GM19351 (cell line): Measurements from ENCODE around the gene NUDT8.
A peak's percentile ranks its signal among the peaks of the same experiment; 100 is the strongest.
"Not testable (repeated sequence)": the region's sequence is repeated elsewhere in the genome, so short reads cannot be mapped to it uniquely, and the experiment has no call there.

Source experiments
- ATAC-seq: cut with Tn5 transposase; IDR thresholded peaks from one replicate; pipeline ENCODE4 v1.9.1; 2021; ENCODE audit warnings: mild to moderate bottlenecking, moderate library complexity; ENCODE audit not compliant: unreplicated experiment

Gene NUDT8

DNA sequence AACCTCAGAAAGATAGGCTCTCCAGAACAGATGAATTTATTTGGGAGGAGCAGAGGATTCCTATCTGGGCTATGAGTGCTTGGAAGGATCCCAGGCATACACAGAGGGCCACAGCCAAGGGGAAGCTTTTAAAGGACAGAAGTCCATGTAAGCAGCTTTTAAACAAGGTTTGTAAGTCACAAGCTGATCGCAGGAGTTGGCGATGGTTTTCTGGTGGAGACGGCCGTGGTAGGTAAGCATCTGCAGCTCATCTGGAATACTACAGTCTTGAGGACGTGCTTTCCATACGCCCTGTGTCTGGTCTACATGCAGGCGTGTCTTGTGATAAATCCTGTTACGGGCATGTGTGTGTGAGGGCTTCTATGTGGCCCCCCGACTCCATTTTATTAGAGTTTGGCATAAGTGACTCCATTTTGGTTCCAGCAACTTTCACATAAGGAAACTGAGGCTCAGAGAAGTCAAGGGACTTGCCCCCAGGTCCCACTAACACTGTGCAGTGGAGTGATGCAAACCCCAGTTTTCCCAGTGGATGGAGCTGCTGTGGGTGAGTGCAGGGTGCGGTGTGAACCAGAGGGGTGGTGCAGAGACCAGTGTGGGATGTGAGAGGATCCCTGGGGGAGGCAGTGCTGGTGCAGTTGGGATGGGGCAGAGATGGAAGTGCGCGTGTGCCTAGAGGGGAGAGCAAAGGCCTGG is 32.6 kb upstream of the NUDT8 start:
- no peak for ATAC-seq

DNA sequence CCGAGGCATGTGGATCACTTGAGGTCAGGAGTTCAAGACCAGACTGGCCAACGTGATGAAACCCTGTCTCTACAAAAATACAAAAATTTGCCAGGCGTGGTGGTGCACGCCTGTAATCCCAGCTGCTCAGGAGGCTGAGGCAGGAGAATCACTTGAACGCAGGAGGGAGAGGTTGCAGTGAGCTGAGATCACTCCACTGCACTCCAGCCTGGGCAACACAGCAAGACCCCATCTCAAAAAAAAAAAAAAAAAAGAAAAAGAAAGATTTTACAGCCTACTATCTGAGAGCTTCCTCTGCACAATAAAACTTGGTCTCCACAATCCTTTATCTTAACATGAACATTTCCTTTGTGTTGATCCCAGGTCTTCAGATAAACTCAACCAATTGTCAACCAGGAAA is 31.0 kb upstream of the NUDT8 start:
- not testable (repeated sequence) for ATAC-seq

DNA sequence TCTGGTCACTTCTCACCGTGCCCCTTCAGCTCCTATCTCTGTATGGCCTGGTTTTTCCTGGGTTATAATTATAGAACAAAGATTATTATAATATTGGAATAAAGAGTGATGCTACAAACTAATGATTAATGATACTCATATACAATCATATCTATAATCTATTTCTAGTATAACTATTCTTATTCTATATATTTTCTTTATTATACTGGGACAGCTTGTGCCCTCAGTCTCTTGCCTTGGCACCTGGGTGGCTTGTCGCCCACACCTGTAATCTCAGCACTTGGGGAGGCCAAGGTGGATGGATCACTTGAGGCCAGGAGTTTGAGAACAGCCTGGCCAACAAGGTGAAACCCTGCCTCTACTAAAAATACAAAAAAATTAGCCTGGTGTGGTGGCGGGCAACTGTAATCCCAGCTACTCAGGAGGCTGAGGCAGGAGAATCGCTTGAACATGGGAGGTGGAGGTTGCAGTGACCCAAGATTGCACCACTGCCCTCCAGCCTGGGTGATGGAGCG is 30.0 kb upstream of the NUDT8 start:
- ATAC-seq: not testable (repeated sequence)

DNA sequence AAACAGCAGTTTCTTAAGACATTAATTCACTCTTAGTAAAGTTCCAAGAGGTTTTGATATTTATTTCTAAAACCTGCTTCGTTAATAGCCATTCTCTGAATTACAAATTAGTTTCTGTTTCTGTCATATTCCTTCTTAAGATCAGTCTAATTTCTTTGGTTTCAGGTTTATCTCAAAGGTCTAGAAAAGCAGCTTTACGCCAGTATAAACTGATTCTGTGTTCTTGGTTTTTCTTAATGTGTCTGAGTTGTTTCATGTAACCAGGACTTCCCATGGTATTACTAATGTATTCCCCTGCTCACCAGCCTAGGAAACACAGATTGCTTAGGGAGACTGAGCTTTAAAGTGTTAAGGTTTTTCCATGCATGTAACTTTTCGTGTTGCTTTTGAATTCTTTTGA is 27.6 kb upstream of the NUDT8 start:
- ATAC-seq: no peak

DNA sequence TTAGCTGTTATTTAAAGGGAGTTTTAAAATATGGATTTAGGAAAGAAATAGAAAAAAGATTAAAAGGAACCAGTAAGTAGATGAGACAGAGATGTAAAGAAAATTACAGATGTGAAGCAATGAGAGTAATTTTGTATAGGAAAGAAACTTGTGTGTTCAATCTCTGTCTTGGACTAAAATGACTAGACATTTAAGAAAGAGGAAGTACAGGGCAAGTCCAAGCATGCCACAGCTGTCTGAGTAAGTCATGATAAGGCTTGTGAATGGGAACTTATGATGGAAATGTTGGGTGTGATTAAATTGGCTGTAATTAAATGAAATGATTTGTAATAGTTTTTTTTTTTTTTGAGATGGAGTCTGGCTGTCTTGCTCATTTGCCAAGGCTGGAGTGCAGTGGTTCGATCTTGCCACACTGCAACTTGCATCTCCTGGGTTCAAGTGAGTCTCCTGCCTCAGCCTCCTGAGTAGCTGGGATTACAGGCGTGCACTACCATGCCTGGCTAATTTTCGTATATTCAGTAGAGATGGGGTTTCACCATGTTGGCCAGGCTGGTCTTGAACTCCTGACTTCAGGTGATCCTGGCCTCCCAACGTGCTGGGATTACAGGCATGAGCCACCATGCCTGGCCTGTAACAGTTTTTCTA is 26.7 kb upstream of the NUDT8 start:
- ATAC-seq: no peak

DNA sequence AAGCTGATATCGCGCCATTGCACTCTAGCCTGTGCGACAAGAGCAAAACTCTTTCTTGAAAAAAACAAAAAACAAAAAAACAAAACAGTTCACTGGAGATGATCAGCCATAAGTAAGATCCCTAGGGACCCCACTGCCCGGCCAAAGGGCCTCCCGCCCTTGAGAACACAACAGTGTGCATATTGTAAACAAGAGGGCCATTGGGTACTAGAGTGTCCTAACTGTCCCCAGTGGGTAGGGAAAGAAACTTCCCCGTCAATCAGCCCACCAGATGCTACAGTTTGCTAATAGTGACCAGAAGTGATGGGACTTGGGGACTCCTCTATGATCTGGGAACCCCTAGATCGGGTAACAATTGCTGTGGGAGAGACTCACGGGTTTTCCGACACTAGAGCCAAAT is 24.5 kb upstream of the NUDT8 start:
- no peak for ATAC-seq

DNA sequence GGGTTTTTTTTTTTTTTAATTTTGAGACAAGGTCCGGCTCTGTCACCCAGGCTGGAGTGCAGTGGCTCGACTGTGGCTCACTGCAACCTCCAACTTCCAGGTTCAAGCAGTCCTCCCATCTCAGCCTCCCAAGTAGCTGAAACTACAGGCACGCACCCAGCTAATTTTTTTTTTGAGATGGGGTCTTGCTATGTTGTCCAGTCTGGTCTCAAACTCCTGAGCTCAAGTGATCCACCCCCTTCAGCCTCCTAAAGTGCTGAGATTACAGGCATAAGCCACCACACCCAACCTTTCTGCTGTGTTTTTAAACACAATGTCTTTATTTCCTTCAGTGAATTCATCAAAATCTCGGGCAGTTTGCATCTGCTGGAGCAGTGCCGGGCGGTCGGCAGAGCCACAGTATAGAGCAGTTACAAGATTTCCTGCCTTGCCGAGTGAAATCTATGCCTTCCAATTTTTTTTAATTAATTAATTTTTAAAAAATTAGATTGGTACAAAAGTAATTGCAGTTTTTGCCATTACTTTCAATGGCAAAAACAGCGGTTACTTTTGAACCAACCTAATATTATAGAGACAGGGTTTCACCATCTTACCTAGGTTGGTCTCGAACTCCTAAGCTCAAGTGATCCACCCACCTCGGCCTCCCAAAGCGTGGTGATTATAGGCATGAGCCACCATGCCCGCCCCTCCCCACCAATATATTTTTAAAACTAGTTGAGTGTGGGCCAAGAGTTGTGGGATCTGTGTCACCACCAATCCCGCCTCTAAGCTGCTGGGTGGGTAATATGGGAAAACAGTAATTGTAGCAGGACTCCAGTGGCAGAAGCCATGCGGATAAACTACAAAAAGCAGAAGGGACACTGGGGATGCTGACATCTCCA is 23.5 kb upstream of the NUDT8 start:
- no peak for ATAC-seq

DNA sequence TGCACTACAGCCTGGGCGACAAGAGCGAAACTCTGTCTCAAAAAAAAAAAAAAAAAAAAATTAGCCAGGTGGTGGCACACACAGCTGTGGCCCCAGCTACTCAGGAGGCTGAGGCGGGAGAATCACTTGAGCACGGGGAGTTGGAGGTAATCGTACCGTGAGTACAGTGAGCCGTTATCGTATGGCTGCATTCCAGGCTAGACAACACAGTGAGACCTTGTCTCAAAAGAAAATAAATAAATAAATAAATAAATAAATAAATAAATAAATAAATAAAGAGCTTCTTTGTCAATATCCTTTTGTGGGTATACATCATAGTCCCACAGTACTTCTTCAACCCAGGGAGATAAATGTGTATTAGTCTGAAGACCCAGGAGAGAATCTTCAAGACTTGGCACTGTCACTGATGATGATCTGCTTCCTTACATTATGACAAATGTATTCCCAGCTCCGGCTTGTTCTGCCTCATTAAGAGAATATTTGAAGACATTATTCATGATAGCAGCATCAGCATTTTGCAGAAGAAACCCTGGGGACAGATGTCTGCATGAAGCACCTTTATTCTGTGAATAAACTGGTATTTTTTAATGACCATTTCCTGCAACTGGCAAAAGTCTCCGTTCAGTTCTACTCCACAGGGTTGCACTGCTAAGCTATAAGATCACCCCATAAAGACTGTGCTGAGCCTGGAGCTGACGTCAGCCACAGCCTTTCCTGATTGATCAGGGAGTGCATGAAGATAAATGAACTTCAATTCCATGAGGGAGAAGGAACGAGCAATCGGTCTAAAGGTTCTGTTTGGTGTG is 22.4 kb upstream of the NUDT8 start:
- no peak for ATAC-seq

DNA sequence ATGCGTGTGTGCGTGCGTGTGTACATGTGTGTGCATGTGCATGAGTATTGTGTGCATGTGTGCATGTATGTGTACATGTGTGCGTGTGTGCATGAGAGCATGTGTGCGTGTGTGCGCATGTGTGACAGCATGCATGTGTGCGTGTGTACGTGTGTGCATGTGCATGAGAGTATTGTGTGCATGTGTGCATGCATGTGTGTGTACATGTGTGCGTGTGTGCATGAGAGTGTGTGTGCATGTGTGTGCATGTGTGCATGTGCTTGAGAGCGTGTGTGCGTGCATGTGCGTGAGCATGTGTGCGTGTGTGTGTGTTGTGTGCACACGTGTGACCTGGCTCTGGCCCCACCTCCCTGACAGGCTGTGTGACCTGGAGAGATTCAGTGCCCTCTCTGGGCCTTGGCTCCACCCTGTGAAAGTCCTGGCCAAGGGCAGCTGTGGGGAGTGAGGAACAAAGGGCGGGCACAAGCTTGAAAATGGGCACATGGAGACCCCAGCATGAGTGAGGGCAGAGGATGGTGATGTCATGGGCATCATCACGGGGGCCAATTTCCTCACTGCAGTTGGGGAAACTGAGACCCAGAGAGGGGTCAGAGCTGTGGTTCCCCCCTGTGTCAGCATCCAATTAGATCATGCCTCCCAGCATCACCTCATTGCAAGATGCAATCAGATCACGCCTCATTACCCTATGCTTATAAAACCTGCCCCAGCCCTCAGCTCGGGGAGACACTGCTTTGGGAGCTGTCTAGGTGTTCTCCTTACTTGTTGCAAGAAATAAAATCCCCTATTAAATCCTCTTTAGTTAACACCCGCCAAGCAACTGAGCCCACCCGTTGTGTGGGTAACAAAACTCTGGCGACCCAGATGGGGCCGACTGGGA is 20.1 kb upstream of the NUDT8 start:
- no peak for ATAC-seq

DNA sequence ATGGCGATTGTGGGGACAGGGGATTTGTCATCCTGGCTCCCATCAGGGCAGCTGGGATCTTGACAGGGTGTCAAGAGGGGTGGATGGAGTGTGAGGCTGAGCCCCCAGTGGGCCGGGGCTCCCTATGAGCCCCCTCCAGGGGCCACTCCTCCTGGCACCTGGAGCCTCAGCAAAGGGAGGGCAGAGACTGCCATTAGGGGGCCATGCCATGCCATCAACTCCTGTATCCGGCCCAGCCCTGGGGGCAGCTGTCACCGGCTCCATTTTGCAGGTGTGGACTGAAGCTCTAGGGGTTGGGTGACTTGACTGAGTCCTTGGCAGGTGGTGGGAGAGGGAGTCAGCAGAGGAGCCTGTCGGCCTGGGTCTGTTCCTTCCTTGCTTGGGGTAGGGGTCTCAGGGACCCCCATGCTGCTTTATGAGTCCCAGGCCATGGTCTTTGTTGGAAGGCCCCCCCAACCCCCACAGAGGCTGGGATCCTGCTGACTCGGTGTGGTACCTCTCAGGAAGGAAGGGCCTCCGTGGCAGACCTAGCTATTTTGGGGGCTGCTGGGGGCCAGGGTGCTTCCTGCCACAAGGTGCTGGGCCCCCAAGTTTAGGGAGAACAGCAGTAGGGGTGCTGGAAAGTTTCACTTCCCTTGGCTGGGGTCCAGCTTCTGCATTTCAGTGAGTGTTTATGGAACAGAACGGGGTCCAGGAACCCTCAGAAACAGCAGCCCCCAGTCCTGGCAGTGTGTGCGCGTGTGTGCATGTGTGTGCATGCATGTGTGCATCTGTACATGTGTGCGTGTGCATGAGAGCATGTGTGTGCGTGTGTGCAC is 19.3 kb upstream of the NUDT8 start:
- ATAC-seq: no peak

DNA sequence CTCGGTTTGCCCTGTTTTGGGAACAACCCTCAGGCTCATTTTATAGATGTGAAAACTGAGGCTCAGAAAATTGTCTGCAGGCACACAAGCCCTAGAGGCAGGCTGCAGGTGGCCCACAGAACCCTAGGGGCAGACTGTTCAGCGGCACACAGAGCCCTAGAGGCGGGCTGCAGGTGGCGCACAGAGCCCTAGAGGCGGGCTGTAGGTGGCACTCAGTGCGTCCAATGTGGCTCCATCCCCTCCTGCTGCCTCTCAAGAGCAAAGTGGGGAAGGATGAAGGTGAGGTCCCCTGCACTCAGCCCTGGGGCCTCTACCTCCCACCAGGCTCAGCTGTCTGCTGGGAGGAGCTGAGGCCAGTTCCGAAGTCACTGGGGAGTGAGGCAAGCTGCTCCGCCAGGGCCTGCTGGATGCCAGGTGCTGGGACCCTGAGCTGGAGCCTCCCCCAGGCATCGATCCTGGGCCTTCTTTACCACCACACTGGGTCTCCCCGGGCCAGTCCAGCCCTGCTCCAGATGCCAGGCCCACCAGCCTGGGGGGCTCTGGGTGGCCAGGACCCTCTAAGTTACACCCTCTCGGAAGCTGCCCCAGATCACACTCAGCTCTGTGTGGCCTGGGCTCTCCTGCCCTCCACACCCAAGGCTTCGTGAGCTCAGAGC is 18.5 kb upstream of the NUDT8 start:
- ATAC-seq: peak; percentile 51

DNA sequence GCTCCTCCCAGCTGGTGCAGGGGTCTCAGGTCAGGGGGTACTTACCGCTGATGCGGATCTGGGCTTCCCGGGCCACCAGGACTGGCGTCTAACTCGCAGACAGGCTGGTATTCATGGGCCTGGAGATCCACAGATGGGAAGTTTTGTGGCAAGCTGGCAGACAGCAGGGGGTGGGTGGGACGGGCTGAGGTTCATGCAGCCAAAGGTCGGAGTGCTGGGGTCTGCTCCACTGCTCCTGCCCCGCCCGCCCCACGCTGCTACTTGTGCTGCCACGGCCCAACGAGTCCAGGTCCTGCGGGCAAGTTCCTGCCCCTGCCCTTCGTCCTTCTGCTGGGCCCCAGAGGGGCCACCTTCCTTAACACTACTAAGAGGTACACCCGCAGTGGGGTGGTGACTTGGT is 17.7 kb upstream of the NUDT8 start:
- ATAC-seq: no peak

DNA sequence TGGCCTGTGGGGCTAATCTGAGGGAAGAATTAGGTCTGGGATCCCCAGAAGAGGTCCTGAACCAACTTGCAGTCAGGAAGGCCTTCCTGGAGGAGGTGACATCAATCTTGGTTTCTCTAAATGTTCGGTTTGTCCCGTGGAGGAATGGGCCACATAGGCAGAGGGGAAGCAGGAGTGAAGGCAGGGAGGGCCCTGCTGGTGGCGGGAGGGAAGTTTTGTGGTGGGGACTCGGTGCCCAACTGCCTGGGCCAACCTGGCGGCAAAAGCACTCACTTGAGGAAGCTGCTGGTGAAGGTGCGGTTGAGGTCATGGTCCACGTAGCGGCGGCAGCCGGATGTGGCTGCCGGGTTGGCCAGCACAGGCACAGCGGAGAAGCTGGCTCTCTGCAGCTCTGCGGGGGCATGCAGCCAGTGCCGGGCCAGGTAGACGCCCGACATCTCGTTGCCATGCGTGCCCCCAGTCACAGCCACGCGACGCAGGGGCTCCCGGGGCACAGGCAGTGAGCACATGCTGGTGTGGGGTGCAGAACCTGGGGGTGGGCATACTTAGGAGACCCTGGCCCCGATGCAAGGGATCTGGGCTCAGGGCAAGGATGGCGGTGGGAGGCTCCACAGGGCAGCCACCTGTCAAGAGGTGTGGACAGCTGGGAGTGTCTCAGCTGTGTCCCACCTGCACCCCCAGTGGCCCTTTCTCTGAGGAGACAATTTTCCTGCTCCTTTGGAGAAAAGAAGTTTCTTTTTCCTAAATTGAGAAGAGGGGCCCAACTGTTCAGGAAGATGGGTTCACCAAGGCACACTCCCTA is 17.0 kb upstream of the NUDT8 start:
- ATAC-seq: no peak

DNA sequence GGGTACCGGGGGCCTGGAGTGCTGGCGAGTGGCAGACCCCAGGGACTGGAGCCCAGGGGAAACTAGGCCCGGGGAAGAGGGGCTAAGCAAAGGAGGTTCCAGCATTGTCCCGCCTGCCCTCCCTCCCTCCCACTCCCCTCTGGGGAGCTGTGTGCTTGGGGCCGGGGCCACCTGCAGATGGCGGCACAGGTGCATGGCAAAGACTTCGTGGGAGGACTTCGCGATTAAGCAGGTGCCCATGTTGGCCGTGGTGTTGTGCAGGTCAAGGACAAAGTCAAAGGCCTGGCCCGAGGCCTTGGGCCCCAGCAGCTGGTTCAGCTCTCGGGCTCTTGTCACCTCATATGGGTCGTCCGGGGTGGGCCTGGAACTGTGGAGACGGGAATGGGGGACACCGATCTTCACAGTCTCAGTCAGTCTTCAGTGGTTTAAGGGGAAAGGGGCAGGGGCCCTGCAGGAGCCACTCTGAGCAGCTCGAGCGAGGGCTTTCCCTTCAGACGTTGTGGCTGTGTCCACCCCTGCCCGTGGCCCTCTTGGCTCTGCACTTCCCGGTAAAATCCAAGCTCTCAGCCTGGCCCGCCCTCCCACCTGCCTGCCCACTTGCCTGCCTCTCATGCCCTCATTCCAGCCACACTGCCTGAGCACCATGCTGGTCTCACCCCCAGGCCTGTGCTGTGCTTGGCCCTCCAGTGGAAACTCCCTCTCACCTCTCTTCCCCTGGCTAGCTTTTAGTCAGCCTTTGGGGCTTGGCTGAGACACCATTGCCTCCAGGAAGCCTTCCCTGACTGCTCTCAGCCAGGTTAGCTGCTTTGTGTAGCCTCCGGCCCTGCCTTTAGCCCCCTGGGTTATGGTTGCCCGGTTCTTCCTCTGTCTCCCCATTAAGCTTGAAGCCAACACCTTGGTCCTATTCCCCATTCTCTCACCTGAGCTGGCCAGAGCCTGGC is 16.1 kb upstream of the NUDT8 start:
- no peak for ATAC-seq

DNA sequence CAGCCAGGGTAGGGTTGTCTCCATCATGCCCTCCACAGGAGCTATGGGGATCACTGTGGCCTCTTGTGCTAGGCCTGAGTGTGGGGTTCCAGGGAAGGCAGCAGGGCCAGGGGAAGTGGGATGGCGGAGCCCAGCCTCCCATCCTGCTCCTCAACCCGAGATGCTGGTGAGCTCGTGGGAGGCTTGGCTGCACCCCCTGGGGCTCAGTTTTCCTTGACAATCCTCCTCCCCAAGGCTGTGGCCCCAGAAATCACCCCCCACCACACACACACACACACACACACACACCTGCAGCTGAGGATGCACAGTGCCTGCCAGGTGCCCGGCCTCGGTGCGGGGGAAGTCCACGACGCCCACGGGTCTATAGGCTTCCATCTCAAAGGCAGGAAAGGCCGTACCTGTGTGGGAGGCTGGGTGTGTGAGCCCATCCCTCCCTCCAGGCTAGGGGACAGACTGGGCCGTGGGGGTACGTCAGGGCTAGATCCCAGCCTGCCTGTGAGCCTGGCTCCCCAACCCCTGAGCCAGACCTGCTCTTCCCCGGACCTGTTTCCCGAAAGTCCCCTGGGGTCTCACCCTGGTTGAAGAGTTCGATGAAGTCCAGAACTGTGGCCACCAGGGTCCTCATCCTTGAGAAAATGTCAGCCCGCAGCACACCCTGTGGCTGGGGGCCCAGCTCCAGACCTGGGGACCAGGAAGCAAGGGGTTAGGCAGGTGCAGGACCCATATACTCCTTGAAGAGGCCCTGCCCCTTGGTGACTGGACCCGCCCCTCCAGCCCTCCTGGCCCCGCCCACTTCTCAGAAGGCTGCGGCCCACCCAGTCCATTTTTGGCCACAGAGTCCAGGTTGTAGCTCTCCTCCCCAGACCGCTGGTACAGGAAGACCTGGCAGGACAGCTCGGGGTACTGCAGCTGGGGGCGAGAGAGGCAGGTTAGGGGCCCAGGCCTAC is 15.0 kb upstream of the NUDT8 start:
- no peak for ATAC-seq
